GM12878 (cell line): ENCODE measurements around the gene TRA2B. TPM values are rescaled to one million over a fixed set of nuclear protein-coding genes. Genes with fewer than 3 reads are reported as not detected.

Experiments
- ATAC-seq: fragments of 200-7000 bp; cut with Tn5 transposase; 3 replicates; pipeline ENCODE4 v1.9.1; 2020; ENCODE audit warnings: mild to moderate bottlenecking, moderate library complexity
- BruUV-seq: library from RNA; stranded (reverse); fragments of 400-500 nt; replicated peaks from 2 replicates; lab custom pipeline; 2021; lab: Mats Ljungman, UMichigan
- CTCF ChIA-PET: fragments of 300-600 bp; sonication (Branson Sonifier 250); formaldehyde crosslinking; extraction: SDS; loops from one replicate; lab custom pipeline; 2021; ENCODE audit warnings: inconsistent platforms; lab: Yijun Ruan, JAX
- POLR2A ChIA-PET: fragments of 350-600 bp; formaldehyde crosslinking; extraction: SDS; loops from one replicate; lab custom pipeline; 2021; ENCODE audit warnings: inconsistent platforms; lab: Charles Lee
- RAD21 ChIA-PET: fragments of 300-600 bp; sonication (Branson Sonifier 250); formaldehyde crosslinking; loops from one replicate; lab custom pipeline; 2023; ENCODE audit warnings: antibody characterized with exemption; ENCODE audit not compliant: unreplicated experiment; lab: Charles Lee
- SMC1A ChIA-PET: fragments of 300-600 bp; sonication (Branson Sonifier 250); formaldehyde crosslinking; loops from one replicate; lab custom pipeline; 2023; ENCODE audit not compliant: unreplicated experiment, uncharacterized antibody; lab: Charles Lee
- DNase-seq: peaks from one replicate; pipeline ENCODE4 v3.0.0-alpha.2; 2011; ENCODE audit warnings: low read depth, low spot score
- FAIRE-seq: peaks from 3 replicates; lab custom pipeline; 2011; peaks lifted over from hg19 to GRCh38; lab: Jason Lieb, UNC
- H2AFZ ChIP-seq: 2 replicates; pipeline ENCODE4 v1.6.0; 2011; ENCODE audit warnings: low read depth, low read length, control low read depth; ENCODE audit not compliant: control insufficient read depth
- H3K27ac ChIP-seq: 2 replicates; pipeline ENCODE4 v1.5.1; 2011; ENCODE audit warnings: control low read depth; ENCODE audit not compliant: control insufficient read depth, insufficient read depth
- H3K27me3 ChIP-seq, 2 experiments: replicated peaks in 1 of 2; 2 replicates each; pipeline versions ENCODE4 v1.6.0 to v1.6.1; 2011; ENCODE audit warnings: low read length in 1 of 2; ENCODE audit not compliant: control insufficient read depth in 2 of 2, insufficient read depth in 2 of 2
- H3K36me3 ChIP-seq, 2 experiments: 2 replicates each; pipeline ENCODE4 v1.5.1; 2011; ENCODE audit warnings: low read length in 1 of 2; ENCODE audit not compliant: control insufficient read depth in 2 of 2, insufficient read depth in 2 of 2
- H3K4me1 ChIP-seq: 2 replicates; pipeline ENCODE4 v1.6.1; 2011; ENCODE audit warnings: mild to moderate bottlenecking, low read length, moderate library complexity, mixed read lengths; ENCODE audit not compliant: control insufficient read depth, insufficient read depth
- H3K4me2 ChIP-seq: 2 replicates; pipeline ENCODE4 v1.6.0; 2011; ENCODE audit warnings: control low read depth; ENCODE audit not compliant: control insufficient read depth, insufficient read depth
- H3K4me3 ChIP-seq: fragments of 200-600 bp; sonication (generic); 2 replicates; pipeline ENCODE4 v1.5.1; 2016
- H3K79me2 ChIP-seq: 2 replicates; pipeline ENCODE4 v1.6.0; 2011; ENCODE audit warnings: low read length; ENCODE audit not compliant: control insufficient read depth, insufficient read depth
- H3K9ac ChIP-seq: 2 replicates; pipeline ENCODE4 v1.8.0; 2011; ENCODE audit warnings: low read length, control low read depth, mixed read lengths; ENCODE audit not compliant: control insufficient read depth, insufficient read depth
- H3K9me3 ChIP-seq: replicated peaks from 3 replicates; pipeline ENCODE4 v1.5.1; 2011; ENCODE audit warnings: mild to moderate bottlenecking, low read length; ENCODE audit not compliant: control insufficient read depth, insufficient read depth
- H4K20me1 ChIP-seq: 2 replicates; pipeline ENCODE4 v1.6.0; 2011; ENCODE audit not compliant: control insufficient read depth, insufficient read depth
- CHD1 ChIP-seq: IDR thresholded peaks from 2 replicates; pipeline ENCODE4 v1.6.1; 2012; ENCODE audit warnings: low read depth, low read length, improper control_type of control experiment
- CREB1 ChIP-seq: IDR thresholded peaks from 2 replicates; pipeline ENCODE4 v1.6.1; 2012; ENCODE audit warnings: low read depth, mild to moderate bottlenecking, inconsistent platforms
- GABPA ChIP-seq: IDR thresholded peaks from 2 replicates; pipeline ENCODE4 v1.6.1; 2014; ENCODE audit warnings: antibody characterized with exemption, low read depth, mild to moderate bottlenecking, inconsistent platforms
- IKZF1 ChIP-seq: fragments of 450-650 bp; conservative IDR thresholded peaks from 2 replicates; pipeline ENCODE4 v1.6.1; 2017; ENCODE audit warnings: antibody characterized with exemption, mild to moderate bottlenecking
- MTA3 ChIP-seq: IDR thresholded peaks from 2 replicates; pipeline ENCODE4 v1.6.1; 2012; ENCODE audit warnings: low read length, inconsistent platforms, borderline replicate concordance
- NFIC ChIP-seq: IDR thresholded peaks from 2 replicates; pipeline ENCODE4 v1.6.1; 2012; ENCODE audit warnings: low read depth, mild to moderate bottlenecking, inconsistent platforms, low read length, moderate library complexity
- NFXL1 ChIP-seq: fragments of 450-650 bp; IDR thresholded peaks from 2 replicates; pipeline ENCODE4 v1.6.1; 2017; ENCODE audit warnings: antibody characterized with exemption, mild to moderate bottlenecking, borderline replicate concordance
- SMARCA5 ChIP-seq: fragments of 450-650 bp; IDR thresholded peaks from 2 replicates; pipeline ENCODE4 v1.6.1; 2017; ENCODE audit warnings: mild to moderate bottlenecking
- SMC3 ChIP-seq: IDR thresholded peaks from 2 replicates; pipeline ENCODE4 v1.6.1; 2011; ENCODE audit warnings: low read length, improper control_type of control experiment, borderline replicate concordance
- TARDBP ChIP-seq: IDR thresholded peaks from 2 replicates; pipeline ENCODE4 v1.6.1; 2016; ENCODE audit warnings: borderline replicate concordance
- TCF7 ChIP-seq: IDR thresholded peaks from 2 replicates; pipeline ENCODE4 v1.6.1; 2014; ENCODE audit warnings: antibody characterized with exemption, borderline replicate concordance
- ZNF622 ChIP-seq: fragments of 450-650 bp; IDR thresholded peaks from 2 replicates; pipeline ENCODE4 v1.6.1; 2017; ENCODE audit warnings: mild to moderate bottlenecking, inconsistent platforms
- ZZZ3 ChIP-seq: IDR thresholded peaks from 2 replicates; pipeline ENCODE4 v1.6.1; 2011; ENCODE audit warnings: low read depth; ENCODE audit not compliant: control insufficient read depth, insufficient read length
- WGBS: methylation state at CpG from one replicate; pipeline ENCODE4 v1.1.6; 2016; ENCODE audit warnings: low lambda C conversion rate; ENCODE audit not compliant: insufficient replicate concordance, insufficient coverage; ENCODE audit errors: missing lambda C conversion rate; 5-methylcytosine and 5-hydroxymethylcytosine counted together
- in situ Hi-C: fragments of 300-500 bp; cut with MboI; formaldehyde crosslinking; loops from 9 replicates; pipeline ENCODE4 v1.14.3; 2018; ENCODE audit warnings: mixed read lengths
- intact Hi-C: fragments of 100-400 bp; cut with micrococcal nuclease; formaldehyde crosslinking; loops from one replicate; pipeline ENCODE4 v1.14.2; 2022; ENCODE audit not compliant: unreplicated experiment
- polyA plus RNA-seq, 11 experiments: library from polyadenylated mRNA; depleted of rRNA in 4 of 11; unstranded in 6 of 11; stranded (reverse) in 5 of 11; fragments of >200 nt; fragmentation: Nextera tagmentation in 4 of 11; fragmentation: Illumina TruSeq in 1 of 11; extraction: Ambion mirVana in 4 of 11; extraction: Trizol in 1 of 11; gene quantifications; 1 replicate in 1 of 11; 2 replicates in 10 of 11; pipeline versions ENCODE4 v1.2.1 to v1.2.3, GENCODE V29; 2011 to 2016; ENCODE audit warnings: inconsistent platforms in 2 of 11, missing spikeins in 2 of 11, low read depth in 1 of 11
- total RNA-seq, 4 experiments: library from RNA; depleted of rRNA in 3 of 4; stranded (reverse); fragments of >200 nt in 3 of 4; fragmentation: Illumina TruSeq in 1 of 4; extraction: Trizol in 1 of 4; gene quantifications; 2 replicates each; pipeline versions ENCODE4 v1.2.1 to v1.2.3, GENCODE V29; 2013 to 2021
- TF ChIP-seq, protein P1 (sequence below): fragments of 450-650 bp; IDR thresholded peaks from 2 replicates; pipeline ENCODE4 v1.6.1; 2017; ENCODE audit warnings: antibody characterized with exemption, mild to moderate bottlenecking, moderate library complexity

Gene TRA2B
- total and polyA plus RNA-seq, 10 of the 15 experiments (the other 5 are each of a cell fraction or from before 2014, with no cell fraction given), result 130 to 317 (median 278) TPM

DNA sequence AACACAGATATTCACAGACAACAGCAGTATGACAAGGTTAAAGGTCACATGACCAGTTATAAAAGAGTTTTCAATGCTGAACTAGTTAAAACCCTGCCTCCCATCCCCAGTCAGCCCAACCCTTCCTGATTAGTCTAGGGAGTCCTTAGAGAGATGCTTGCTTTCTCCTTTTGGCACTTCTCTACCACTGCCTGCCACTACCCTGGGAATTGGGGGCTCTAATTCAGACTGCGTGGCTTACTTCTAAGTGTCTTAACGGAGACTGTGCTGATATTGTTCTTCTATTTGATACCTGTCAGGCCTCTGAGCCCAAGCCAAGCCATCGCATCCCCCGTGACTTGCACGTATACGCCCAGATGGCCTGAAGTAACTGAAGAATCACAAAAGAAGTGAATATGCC lies 11.7 kb upstream of the TRA2B start (continued):
- TF ChIP-seq, protein P1, sequence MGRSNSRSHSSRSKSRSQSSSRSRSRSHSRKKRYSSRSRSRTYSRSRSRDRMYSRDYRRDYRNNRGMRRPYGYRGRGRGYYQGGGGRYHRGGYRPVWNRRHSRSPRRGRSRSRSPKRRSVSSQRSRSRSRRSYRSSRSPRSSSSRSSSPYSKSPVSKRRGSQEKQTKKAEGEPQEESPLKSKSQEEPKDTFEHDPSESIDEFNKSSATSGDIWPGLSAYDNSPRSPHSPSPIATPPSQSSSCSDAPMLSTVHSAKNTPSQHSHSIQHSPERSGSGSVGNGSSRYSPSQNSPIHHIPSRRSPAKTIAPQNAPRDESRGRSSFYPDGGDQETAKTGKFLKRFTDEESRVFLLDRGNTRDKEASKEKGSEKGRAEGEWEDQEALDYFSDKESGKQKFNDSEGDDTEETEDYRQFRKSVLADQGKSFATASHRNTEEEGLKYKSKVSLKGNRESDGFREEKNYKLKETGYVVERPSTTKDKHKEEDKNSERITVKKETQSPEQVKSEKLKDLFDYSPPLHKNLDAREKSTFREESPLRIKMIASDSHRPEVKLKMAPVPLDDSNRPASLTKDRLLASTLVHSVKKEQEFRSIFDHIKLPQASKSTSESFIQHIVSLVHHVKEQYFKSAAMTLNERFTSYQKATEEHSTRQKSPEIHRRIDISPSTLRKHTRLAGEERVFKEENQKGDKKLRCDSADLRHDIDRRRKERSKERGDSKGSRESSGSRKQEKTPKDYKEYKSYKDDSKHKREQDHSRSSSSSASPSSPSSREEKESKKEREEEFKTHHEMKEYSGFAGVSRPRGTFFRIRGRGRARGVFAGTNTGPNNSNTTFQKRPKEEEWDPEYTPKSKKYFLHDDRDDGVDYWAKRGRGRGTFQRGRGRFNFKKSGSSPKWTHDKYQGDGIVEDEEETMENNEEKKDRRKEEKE, result no peak
- TF ChIP-seq NFXL1 (no peak), TCF7 (no peak), CREB1 (no peak)

DNA sequence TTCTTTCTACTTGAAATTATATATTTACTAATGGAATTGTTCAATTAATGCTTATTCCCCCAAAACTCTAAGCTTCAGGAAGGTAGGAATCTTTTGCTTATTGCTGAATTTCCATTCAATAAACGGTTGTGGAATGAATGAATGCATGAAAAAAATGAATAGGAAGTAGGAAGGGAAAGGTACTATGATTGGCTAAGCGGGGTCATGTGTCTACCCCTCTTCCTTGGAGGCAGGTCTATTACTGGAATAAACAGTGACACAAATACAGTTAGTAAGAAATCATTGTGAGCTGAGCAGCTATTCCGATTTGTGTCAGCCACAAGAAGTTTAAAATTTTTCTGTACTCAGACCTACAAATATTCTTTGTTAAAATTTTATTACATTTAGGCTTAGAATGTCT lies 10.5 kb upstream of the TRA2B start:
- Histone ChIP-seq H3K9me3 (no peaks in the 10 kb centered on the region; the same call in 2 of the 3 replicates), H3K36me3 (no peaks in the 10 kb centered on the region), H2AFZ (no peak overlapping the region), H3K4me1 (peaks cover 2% of the 10 kb centered on the region; the same call in 1 of the 2 replicates), H3K4me3 (no peak overlapping the region), H4K20me1 (no peaks in the 10 kb centered on the region), H3K27ac (no peak overlapping the region), H3K9ac (no peak overlapping the region), H3K4me2 (no peak overlapping the region), H3K79me2 (no peaks in the 10 kb centered on the region), H3K27me3 (peaks cover 0 to 4% of the 10 kb centered on the region in 2 experiments; a peak in 2 of 4 replicates)
- POLR2A ChIA-PET, result no interaction called here
- SMC1A ChIA-PET, result interaction anchor here (0.6 to 0.9 kb wide), 2 partner anchors 12 to 316 kb away, joined by 3 read pairs; no protein-coding TSS in a partner anchor
- no TSS peak for BruUV-seq
- CTCF ChIA-PET, result no interaction called here
- DNase-seq (no peak), FAIRE-seq (no peak), ATAC-seq (no peak)
- 34% methylated on average over 3 of the region's 3 CpGs for WGBS
- no peak for TF ChIP-seq MTA3
- TF ChIP-seq SMC3, result no peak
- TF ChIP-seq NFIC, result no peak
- TF ChIP-seq GABPA, result no peak
- TF ChIP-seq SMARCA5, result no peak
- TF ChIP-seq TARDBP, result no peak
- no peak for TF ChIP-seq IKZF1
- no peak for TF ChIP-seq CHD1
- no peak for TF ChIP-seq ZNF622
- TF ChIP-seq ZZZ3, result no peak
- in situ Hi-C loops (loop anchor here (25.0 kb wide), 1 partner anchor 839 kb away; the partner anchor contains the start of gene EIF4A2), intact Hi-C loops (no loop called here)
- RAD21 ChIA-PET, result no interaction called here
